IPS-20b (cell line): ENCODE data around the gene SLC9C1.
A peak's percentile ranks its signal among the peaks of the same experiment; 100 is the strongest.

Experiments used
- H3K27ac ChIP-seq: one replicate; pipeline ENCODE4 v1.5.1; 2013; ENCODE audit warnings: low read length
- H3K27me3 ChIP-seq: 2 replicates; pipeline ENCODE4 v1.6.1; 2013; ENCODE audit warnings: mild to moderate bottlenecking, low read length, inconsistent platforms; ENCODE audit not compliant: insufficient read depth
- H3K36me3 ChIP-seq: 2 replicates; pipeline ENCODE4 v1.6.1; 2013; ENCODE audit warnings: low read depth, mild to moderate bottlenecking, inconsistent platforms, low read length, moderate library complexity; ENCODE audit not compliant: insufficient read depth
- H3K4me1 ChIP-seq: 2 replicates; pipeline ENCODE4 v1.6.1; 2013; ENCODE audit warnings: mild to moderate bottlenecking, control low read depth, inconsistent platforms, low read length, moderate library complexity; ENCODE audit not compliant: insufficient read depth
- H3K4me3 ChIP-seq: 2 replicates; pipeline ENCODE4 v1.5.1; 2013; ENCODE audit warnings: mild to moderate bottlenecking, low read length, inconsistent platforms
- H3K9ac ChIP-seq: 2 replicates; pipeline ENCODE4 v1.6.1; 2013; ENCODE audit warnings: low read depth, mild to moderate bottlenecking, inconsistent platforms, low read length, moderate library complexity
- H3K9me3 ChIP-seq: 2 replicates; pipeline ENCODE4 v1.6.1; 2013; ENCODE audit warnings: mild to moderate bottlenecking, low read depth, low read length, inconsistent platforms; ENCODE audit not compliant: insufficient read depth

SLC9C1 gene

GRCh38 chr3:112128843-112129727 lies 164.9 kb downstream of the SLC9C1 start:
- Histone ChIP-seq H3K4me3 (no peak overlapping the region), H3K27me3 (no peaks in the 10 kb centered on the region), H3K9ac (no peak overlapping the region), H3K9me3 (no peaks in the 10 kb centered on the region), H3K36me3 (no peaks in the 10 kb centered on the region), H3K4me1 (peaks cover 35% of the 10 kb centered on the region), H3K27ac (no peak overlapping the region)

GRCh38 chr3:112127522-112128494 lies 166.2 kb downstream of the SLC9C1 start:
- no peaks in the 10 kb centered on the region for H3K36me3 ChIP-seq
- H3K9ac ChIP-seq, result no peak overlapping the region
- no peaks in the 10 kb centered on the region for H3K9me3 ChIP-seq
- H3K27me3 ChIP-seq, result no peaks in the 10 kb centered on the region
- no peak overlapping the region for H3K4me3 ChIP-seq
- H3K4me1 ChIP-seq, result peaks cover 35% of the 10 kb centered on the region
- no peak overlapping the region for H3K27ac ChIP-seq

DNA sequence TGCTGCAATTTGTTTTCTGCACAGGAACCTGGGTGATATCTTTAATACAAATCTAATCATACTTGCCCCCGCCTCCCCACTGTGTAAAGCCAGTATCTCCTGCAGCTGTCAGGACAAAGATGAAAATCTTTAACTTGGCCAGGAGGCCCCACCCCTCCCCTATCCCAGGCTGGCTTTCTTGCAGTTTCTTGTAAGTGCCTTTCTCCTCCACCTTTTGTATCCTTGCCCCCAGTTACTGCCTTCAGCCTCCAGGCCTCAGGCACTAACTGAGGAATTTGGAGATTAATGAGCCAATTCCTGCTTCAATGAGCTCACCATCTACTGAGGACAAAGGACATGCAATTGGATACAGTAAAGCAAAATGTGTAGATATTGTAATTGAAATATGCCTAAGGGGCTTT lies 167.5 kb downstream of the SLC9C1 start:
- no peak overlapping the region for H3K4me3 ChIP-seq
- peak overlapping the region; percentile 33 for H3K27ac ChIP-seq
- peaks cover 35% of the 10 kb centered on the region for H3K4me1 ChIP-seq
- no peaks in the 10 kb centered on the region for H3K9me3 ChIP-seq
- peak overlapping the region; percentile 43; the same call in 1 of the 2 replicates for H3K9ac ChIP-seq
- no peaks in the 10 kb centered on the region for H3K27me3 ChIP-seq
- peaks cover under 1% of the 10 kb centered on the region; the same call in 1 of the 2 replicates for H3K36me3 ChIP-seq

GRCh38 chr3:112124907-112125607 lies 169.0 kb downstream of the SLC9C1 start:
- Histone ChIP-seq H3K9me3 (no peaks in the 10 kb centered on the region), H3K9ac (no peak overlapping the region; the same call in 1 of the 2 replicates), H3K36me3 (peaks cover 7% of the 10 kb centered on the region; the same call in 1 of the 2 replicates), H3K4me3 (no peak overlapping the region), H3K27ac (no peak overlapping the region), H3K27me3 (no peaks in the 10 kb centered on the region), H3K4me1 (peaks cover 35% of the 10 kb centered on the region)

GRCh38 chr3:112123548-112123947 lies 170.5 kb downstream of the SLC9C1 start:
- Histone ChIP-seq H3K4me1 (peaks cover 27% of the 10 kb centered on the region), H3K4me3 (no peak overlapping the region), H3K9ac (no peak overlapping the region), H3K9me3 (no peaks in the 10 kb centered on the region), H3K36me3 (peaks cover 10% of the 10 kb centered on the region; the same call in 1 of the 2 replicates), H3K27me3 (no peaks in the 10 kb centered on the region), H3K27ac (no peak overlapping the region)

- H3K36me3 ChIP-seq, result peaks cover 10% of the 10 kb centered on the region; the same call in 1 of the 2 replicates
- no peaks in the 10 kb centered on the region for H3K9me3 ChIP-seq
- no peak overlapping the region for H3K9ac ChIP-seq
- H3K4me3 ChIP-seq, result no peak overlapping the region
- no peaks in the 10 kb centered on the region for H3K27me3 ChIP-seq
- peaks cover 25% of the 10 kb centered on the region for H3K4me1 ChIP-seq
- H3K27ac ChIP-seq, result no peak overlapping the region
Measured at GRCh38 chr3:112122870-112123269, 171.1 kb downstream of the SLC9C1 start.

DNA sequence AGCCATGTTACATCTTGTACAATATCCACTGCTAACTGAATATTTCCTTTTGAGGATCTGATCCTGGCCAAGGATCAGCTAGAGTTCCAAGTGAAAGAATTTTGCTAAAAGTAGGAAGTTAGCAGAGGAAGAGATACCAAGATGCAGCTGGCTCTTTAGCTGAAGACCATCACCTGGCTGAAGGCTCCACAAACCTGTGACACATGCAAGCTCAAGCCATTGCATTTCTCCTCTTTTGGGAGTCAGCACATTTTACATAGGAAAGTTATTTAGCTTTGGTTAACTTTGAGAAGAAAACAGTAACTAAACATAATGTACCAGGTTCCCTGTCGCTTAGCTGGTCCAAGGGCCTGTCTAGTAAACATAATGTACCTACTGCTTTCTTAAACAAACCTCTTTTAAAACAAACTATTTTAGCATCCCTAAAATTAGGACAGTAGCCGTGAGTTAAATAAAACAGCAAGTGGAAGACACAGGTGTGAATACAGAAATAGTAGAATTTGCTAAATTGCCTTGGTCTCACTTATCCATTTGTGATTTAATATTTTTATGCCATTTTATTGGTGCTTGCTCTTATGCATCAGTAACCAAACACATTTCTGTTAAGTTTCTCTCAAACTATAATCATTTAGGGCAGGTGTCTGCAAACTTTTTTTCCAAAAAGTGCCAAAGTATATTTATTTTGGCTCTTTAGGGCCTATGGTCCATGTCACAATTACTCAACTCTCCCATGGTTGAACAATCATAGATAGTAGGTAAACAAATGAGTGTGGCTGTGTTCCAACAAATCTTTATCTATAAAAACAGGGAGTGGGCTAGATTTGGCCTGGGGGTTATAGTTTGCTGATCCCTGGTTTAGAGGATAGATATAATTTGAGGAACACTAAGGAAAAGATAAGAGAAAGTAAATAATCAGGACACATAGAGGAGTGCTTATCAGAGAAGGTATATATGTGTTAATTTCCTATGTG lies 172.2 kb downstream of the SLC9C1 start:
- H3K4me3 ChIP-seq, result no peak overlapping the region
- peaks cover 18% of the 10 kb centered on the region for H3K4me1 ChIP-seq
- H3K27me3 ChIP-seq, result no peaks in the 10 kb centered on the region
- peaks cover 16% of the 10 kb centered on the region; the same call in 1 of the 2 replicates for H3K36me3 ChIP-seq
- no peak overlapping the region for H3K9ac ChIP-seq
- no peaks in the 10 kb centered on the region for H3K9me3 ChIP-seq
- no peak overlapping the region for H3K27ac ChIP-seq

GRCh38 chr3:112119962-112120836 lies 173.8 kb downstream of the SLC9C1 start:
- no peak overlapping the region for H3K4me3 ChIP-seq
- H3K36me3 ChIP-seq, result peaks cover 20% of the 10 kb centered on the region; the same call in 1 of the 2 replicates
- no peaks in the 10 kb centered on the region for H3K27me3 ChIP-seq
- H3K9ac ChIP-seq, result no peak overlapping the region
- H3K27ac ChIP-seq, result no peak overlapping the region
- H3K9me3 ChIP-seq, result no peaks in the 10 kb centered on the region
- H3K4me1 ChIP-seq, result peaks cover 1% of the 10 kb centered on the region; the same call in 1 of the 2 replicates

- no peak overlapping the region for H3K9ac ChIP-seq
- peaks cover 30% of the 10 kb centered on the region for H3K36me3 ChIP-seq
- H3K9me3 ChIP-seq, result no peaks in the 10 kb centered on the region
- no peaks in the 10 kb centered on the region for H3K4me1 ChIP-seq
- H3K27me3 ChIP-seq, result no peaks in the 10 kb centered on the region
- H3K27ac ChIP-seq, result no peak overlapping the region
- no peak overlapping the region for H3K4me3 ChIP-seq
Measured at GRCh38 chr3:112117841-112118571, 176.0 kb downstream of the SLC9C1 start.
